Nephron progenitor cell (in vitro differentiated cells): ENCODE results near the gene ATP2C2.

Experiments
- DNase-seq: peaks from one replicate; pipeline ENCODE4 v3.0.0; 2021
- H3K27ac Mint-ChIP-seq: 2 replicates; pipeline ENCODE4 v1.8.0; 2021; ENCODE audit warnings: mild to moderate bottlenecking, moderate library complexity, mixed read lengths
- H3K27me3 Mint-ChIP-seq: 2 replicates; pipeline ENCODE4 v1.8.0; 2021; ENCODE audit warnings: mild to moderate bottlenecking, low read depth, mixed read lengths; ENCODE audit not compliant: poor library complexity
- H3K36me3 Mint-ChIP-seq: 2 replicates; pipeline ENCODE4 v1.8.0; 2021; ENCODE audit warnings: low read depth, mixed read lengths
- H3K4me1 Mint-ChIP-seq: 2 replicates; pipeline ENCODE4 v1.8.0; 2021; ENCODE audit warnings: mixed read lengths
- H3K4me3 Mint-ChIP-seq: 2 replicates; pipeline ENCODE4 v1.8.0; 2021; ENCODE audit warnings: mild to moderate bottlenecking, moderate library complexity, mixed read lengths
- H3K9me3 Mint-ChIP-seq: 2 replicates; pipeline ENCODE4 v1.8.0; 2021; ENCODE audit warnings: mild to moderate bottlenecking, moderate library complexity, mixed read lengths
- CTCF ChIP-seq: fragments of 200-600 bp; sonication (generic); IDR thresholded peaks from 2 replicates; pipeline ENCODE4 v1.5.0; 2021; ENCODE audit warnings: antibody characterized with exemption

The ATP2C2 gene

DNA sequence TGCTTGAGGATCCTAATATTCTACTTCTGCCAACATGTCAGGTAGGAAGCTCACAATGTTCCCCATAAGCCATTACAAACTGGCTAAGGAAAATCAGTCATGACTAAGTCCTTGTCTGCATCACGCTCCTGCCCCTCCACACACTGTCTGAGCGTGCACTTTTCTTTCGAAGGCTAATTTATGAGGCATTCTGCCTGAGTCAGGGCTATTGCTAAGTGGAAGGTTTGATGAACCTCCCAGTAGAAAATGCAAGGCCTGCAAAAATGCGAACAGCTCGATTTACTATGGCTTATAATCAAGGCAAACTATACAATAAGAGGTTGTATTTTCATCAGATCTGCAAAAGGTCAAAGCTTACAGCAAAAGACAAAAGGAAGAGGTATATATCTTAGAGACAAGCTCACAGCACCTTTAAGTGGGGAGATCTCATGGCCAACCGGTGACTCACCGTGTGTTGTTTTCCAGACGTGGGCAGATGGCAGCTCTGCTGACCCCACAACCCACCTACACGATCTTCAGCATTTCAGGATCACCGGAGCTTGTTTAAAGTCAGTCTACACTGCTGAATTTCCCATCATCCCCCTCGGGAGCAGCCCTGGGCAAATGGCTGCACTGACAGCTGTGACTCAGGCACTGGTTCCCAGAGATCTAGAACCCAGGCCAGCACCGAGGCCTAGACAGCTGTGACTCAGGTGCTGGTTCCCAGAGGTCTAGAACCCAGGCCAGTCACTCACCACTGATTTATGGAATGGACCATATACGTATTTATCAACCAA, 110.0 kb downstream of the ATP2C2 start:
- Mint-ChIP-seq H3K27ac (peak overlapping the region; percentile 62), H3K27me3 (peaks cover 7% of the 10 kb centered on the region), H3K4me3 (no peak overlapping the region), H3K4me1 (peaks cover 11% of the 10 kb centered on the region), H3K9me3 (peaks cover 25% of the 10 kb centered on the region), H3K36me3 (peaks cover 51% of the 10 kb centered on the region)
- no peak for TF ChIP-seq CTCF
- no peak for DNase-seq

DNA sequence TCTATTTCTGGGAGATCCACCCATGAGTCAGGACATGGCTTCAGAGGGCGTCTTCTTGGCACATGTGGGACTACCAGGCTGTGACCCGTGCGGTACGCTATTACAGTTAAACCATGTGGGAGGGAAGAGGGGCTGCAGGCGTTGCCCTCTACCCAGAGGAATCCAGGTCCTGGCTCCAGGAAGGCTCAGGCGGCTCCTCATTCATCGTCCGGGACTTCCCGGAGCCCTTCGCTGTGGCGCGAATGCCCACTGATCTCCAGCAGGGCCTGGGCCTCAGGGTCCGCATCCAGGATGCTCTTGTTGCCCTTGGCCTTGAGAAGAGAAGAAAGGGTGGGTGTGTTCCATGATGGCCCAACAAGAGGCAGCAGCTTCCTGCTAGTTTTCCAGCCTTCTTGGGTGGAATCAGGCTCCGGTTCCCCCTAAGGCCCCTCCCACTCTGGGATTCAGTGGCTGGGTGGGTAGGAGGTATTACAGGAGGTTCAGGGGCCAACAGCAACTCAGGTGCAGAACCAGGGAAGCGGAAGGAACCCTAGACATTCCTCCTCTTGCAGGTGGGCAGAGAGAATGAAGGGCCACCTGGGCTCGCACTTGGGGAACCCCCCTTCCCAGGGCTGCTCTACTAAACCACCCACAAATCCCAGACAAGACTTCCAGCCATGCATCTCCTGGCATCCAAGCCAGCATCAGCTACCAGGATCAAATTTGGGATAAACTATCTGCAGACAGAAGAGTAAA, 111.5 kb downstream of the ATP2C2 start:
- no peak for DNase-seq
- Mint-ChIP-seq H3K36me3 (peaks cover 42% of the 10 kb centered on the region), H3K9me3 (peaks cover 11% of the 10 kb centered on the region), H3K27ac (no peak overlapping the region), H3K4me3 (no peak overlapping the region), H3K4me1 (peaks cover 11% of the 10 kb centered on the region), H3K27me3 (peaks cover 3% of the 10 kb centered on the region)
- TF ChIP-seq CTCF: no peak

DNA sequence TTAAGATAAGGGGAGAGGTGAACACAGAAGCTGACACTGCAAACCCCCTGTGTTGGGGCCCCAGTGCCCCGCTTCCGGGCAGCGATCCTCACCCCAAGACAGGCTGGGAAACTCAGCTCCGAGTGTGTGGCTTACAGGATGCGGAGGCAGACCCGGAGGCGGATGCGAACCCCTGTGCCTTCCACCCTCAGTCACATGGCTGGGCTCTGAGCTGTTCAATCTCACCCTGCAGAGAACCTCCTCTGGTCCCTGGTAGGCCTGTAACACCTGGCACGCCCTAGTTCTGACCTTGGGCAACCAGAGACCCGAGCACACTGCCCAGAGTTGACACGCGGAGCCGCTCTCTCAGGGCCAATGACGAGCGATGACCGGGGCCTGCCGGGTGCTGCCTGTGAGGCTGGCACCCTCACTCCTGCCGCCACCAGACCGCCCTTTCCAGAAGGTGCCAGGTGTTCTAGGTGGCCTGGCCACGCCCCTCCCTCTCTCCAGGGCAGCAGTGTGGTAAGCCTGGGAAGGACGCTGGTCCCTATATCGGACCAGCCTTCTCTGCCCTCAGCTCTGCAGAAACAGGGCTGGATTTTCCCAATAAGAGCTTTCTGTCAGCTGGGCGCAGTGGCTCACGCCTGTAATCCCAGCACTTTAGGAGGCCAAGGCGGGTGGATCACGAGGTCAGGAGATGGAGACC, 112.9 kb downstream of the ATP2C2 start:
- Mint-ChIP-seq H3K4me1 (peaks cover 11% of the 10 kb centered on the region), H3K4me3 (no peak overlapping the region), H3K27me3 (peaks cover 5% of the 10 kb centered on the region), H3K9me3 (no peaks in the 10 kb centered on the region), H3K27ac (no peak overlapping the region), H3K36me3 (peaks cover 31% of the 10 kb centered on the region)
- TF ChIP-seq CTCF: no peak
- no peak for DNase-seq

GRCh38 chr16:84482001-84482891, 113.9 kb downstream of the ATP2C2 start:
- no peak for DNase-seq
- H3K4me1 Mint-ChIP-seq: peaks cover 11% of the 10 kb centered on the region
- no peak overlapping the region for H3K27ac Mint-ChIP-seq
- no peaks in the 10 kb centered on the region for H3K9me3 Mint-ChIP-seq
- no peak overlapping the region for H3K4me3 Mint-ChIP-seq
- peaks cover 31% of the 10 kb centered on the region for H3K36me3 Mint-ChIP-seq
- TF ChIP-seq CTCF: no peak
- H3K27me3 Mint-ChIP-seq: peaks cover 5% of the 10 kb centered on the region

- no peak for TF ChIP-seq CTCF
- H3K9me3 Mint-ChIP-seq: no peaks in the 10 kb centered on the region
- peaks cover 6% of the 10 kb centered on the region for H3K4me1 Mint-ChIP-seq
- peak overlapping the region; percentile 45 for H3K27ac Mint-ChIP-seq
- no peak for DNase-seq
- no peak overlapping the region for H3K4me3 Mint-ChIP-seq
- peaks cover 31% of the 10 kb centered on the region for H3K36me3 Mint-ChIP-seq
- H3K27me3 Mint-ChIP-seq: peaks cover 5% of the 10 kb centered on the region
Measured at GRCh38 chr16:84482951-84483881, 114.9 kb downstream of the ATP2C2 start.
